Gastroesophageal sphincter (tissue), 3 donors: Measurements from ENCODE around the gene BDP1.
"Not testable (repeated sequence)": the region's sequence is repeated elsewhere in the genome, so short reads cannot be mapped to it uniquely, and the experiment has no call there.

Source experiments
- POLR2A ChIP-seq, 2 donors: fragments of 450-650 bp; IDR thresholded peaks; one replicate each; pipeline ENCODE4 v1.6.1; 2017; ENCODE audit warnings: antibody characterized with exemption in 2 of 2, mild to moderate bottlenecking in 2 of 2, moderate library complexity in 1 of 2
- POLR2AphosphoS5 ChIP-seq: sonication (generic); formaldehyde crosslinking; IDR thresholded peaks from one replicate; pipeline ENCODE4 v1.6.1; 2017; ENCODE audit warnings: antibody characterized with exemption
- TF ChIP-seq, protein P1 (sequence below), 4 experiments: fragments of 200-600 bp in 2 of 4; fragments of 450-650 bp in 2 of 4; sonication (generic) in 1 of 4; IDR thresholded peaks; one replicate each; pipeline ENCODE4 v1.5.1; 2017 to 2019; ENCODE audit warnings: antibody characterized with exemption in 4 of 4, mild to moderate bottlenecking in 2 of 4, moderate library complexity in 2 of 4

- TF ChIP-seq POLR2A (IDR thresholded peaks at IDR 0.05); POLR2AphosphoS5: not testable (repeated sequence)
- TF ChIP-seq, protein P1, sequence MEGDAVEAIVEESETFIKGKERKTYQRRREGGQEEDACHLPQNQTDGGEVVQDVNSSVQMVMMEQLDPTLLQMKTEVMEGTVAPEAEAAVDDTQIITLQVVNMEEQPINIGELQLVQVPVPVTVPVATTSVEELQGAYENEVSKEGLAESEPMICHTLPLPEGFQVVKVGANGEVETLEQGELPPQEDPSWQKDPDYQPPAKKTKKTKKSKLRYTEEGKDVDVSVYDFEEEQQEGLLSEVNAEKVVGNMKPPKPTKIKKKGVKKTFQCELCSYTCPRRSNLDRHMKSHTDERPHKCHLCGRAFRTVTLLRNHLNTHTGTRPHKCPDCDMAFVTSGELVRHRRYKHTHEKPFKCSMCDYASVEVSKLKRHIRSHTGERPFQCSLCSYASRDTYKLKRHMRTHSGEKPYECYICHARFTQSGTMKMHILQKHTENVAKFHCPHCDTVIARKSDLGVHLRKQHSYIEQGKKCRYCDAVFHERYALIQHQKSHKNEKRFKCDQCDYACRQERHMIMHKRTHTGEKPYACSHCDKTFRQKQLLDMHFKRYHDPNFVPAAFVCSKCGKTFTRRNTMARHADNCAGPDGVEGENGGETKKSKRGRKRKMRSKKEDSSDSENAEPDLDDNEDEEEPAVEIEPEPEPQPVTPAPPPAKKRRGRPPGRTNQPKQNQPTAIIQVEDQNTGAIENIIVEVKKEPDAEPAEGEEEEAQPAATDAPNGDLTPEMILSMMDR (IDR thresholded peaks at IDR 0.05) = not testable (repeated sequence)
Observed at GRCh38 chr5:71494202-71494601, 38.8 kb downstream of the BDP1 start.
